ENCODE results near the gene ZNF423. TPM values are rescaled to one million over a fixed set of nuclear protein-coding genes. Genes with fewer than 3 reads are reported as not detected.
"Not testable (repeated sequence)": the region's sequence is repeated elsewhere in the genome, so short reads cannot be mapped to it uniquely, and the experiment has no call there.

The ZNF423 gene
- total RNA-seq, 1 experiment from 2014 or later = 0.20 TPM

DNA sequence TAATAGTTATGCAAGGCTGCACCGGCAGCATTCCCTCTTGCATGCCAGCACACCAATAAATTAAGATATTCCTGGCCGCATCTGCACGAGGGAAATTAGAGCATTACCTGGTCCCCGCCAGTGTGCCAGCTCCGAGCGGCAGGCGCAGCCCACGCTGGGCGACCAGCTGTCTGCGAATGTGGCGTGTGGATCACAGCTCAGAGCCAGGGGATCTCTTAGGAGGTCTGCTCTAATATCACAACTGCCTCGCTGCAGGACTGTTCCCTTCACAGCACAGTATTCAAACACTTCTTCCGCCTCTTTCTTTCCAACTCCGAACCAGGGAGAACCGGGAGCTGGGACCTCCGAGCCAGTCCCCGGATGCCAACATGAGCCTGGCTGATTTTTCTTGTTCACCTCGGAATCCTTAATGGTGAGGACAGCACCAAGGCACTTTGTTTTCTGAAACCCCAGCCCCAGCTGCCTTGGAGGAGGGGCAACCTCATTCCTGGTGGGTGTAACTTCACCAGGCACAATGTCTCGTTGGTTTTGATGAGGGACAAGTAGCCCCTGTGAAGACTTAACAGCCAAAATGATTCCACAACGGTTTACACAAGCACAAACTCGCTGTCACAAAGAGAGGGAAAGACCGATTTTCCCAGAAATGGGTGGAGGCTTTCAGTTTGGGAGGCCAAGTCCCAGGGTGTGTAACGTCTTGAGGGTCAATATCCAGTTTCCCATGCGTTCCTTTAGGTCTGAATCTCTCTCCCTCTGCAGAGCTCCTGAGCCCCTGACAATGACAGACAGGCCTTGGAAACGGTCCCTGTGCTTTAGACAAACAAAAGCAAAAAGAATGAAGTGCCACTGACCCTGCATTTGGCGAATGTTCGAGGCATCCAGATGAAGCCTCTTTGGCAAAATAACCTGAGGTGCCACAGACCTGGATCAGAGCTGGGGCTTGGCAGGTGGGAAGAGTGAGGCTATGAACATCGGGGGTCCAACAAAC is 269.2 kb downstream of the ZNF423 start:
- no peak for DNase-seq (ENCODE audit: low read depth)

DNA sequence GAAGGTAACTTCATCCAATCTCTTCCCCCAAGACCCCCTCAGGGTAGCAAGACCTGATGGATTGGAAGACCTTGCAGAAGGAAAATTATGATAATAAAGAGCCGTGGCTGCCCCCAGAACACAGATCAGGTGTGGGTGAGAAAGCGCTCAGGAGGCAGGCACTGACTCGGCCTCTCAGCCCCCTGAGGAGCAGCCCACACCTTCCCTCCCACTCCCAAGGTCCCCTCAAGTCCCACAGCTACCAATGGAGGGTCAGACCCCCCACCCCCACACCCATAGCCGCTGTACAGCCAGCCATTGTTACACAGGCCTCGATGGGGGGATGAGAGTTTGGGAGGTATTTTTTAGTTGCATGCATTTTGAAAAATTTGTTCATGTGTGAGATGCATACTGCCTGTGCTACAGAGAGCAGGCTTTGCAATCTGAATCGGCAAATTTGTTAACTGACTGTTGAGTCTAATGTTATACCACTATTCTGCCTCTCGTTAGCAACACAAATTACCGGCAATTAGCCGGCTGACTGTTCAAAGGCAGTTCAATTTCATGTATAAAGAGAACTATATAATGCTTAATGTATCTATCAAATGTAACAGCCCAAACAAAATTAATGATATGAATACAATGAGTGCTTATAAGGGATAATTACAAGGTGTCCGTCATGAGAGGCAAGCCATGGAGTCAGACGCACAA is 270.6 kb downstream of the ZNF423 start:
- no peak for DNase-seq (ENCODE audit: low read depth)

- DNase-seq (ENCODE audit: low read depth) = no peak
These were observed 272.0 kb downstream of the ZNF423 start for GRCh38 chr16:49583911-49584310.

DNA sequence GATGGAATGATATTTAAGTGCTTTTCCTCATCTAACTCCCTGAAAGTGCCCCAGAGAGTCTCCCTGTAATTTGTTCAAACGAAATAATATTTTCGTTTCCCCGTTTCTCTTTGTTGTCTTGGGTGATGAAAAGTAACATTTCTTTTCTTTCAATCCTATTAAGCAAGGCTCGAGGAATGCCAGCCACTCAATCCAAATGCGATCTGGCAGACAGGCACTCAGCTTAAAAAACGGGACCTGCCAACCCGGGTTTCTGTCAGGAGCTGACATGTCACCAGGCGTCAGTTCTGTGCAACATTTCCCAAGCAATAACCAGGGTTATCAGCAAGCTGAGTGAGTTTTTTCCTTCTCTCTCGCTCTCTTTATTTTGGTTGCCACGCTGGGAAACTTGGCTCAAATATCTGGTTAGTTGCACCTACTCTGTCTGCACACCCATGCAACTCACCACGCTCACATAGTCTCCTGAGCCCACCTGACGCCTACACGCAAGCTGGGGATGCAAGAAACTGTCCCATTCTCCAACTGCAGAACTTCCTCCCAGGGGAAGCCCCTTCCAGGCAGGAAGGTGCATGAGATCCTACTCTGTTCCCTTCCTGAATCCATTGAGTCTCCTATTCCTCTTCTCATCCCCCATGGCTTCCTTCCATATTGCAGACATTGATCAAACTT is 274.1 kb downstream of the ZNF423 start:
- no peak for DNase-seq (ENCODE audit: low read depth)

DNA sequence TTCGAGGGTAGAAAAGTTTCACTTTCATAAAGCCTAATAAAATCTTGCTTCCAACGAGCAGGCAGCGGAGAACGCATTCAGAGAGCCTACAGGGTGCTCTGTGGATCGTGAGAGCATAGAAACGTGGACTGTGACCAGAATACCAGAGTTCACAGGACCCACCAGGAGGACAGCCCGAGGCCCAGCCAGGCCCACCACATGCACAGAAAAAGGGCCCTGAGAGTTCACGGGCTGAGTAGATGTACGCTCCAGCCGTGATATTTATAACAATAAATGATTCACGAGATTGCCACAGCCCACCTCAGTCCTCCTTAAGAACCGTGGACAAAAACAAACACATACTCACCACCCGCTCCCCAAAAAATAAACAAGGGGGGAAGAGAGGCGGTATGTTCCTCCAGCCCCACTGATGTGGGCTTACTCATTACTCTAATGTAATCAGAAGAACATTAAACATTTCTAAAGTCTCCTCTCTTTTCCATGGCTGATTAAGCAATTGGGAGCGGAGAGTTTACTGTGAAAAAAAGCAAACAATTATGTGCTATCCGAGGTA is 275.1 kb downstream of the ZNF423 start:
- DNase-seq (ENCODE audit: low read depth) = no peak

DNA sequence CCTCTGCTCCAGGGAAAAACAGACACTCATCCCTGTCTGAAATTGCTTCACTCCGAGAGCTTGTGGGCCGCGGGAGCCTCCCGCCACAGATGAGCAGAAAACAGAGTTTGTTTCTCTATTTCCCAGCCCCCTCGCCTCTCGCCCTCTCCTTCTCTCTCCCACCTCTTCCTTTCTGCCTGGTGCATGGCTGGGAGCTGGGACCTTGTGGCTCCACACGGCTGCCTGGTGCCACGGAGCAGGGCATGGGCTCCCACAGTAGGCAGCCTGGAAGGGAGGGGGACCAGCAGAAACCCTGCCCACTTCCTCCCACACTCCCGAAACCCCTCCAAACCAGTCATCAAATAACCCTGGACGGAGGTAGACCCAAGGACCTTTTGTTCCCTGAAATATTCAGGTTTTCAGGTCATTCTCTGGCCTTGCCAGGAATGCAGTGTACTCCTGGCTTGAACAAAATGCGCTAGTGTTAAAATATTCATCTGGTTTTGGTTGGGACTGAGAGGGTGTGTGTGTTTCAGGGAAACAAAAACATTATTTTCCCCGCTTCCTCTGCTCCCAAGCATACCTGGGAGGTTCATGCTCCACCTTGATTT is 277.4 kb downstream of the ZNF423 start:
- no peak for DNase-seq (ENCODE audit: low read depth)

DNA sequence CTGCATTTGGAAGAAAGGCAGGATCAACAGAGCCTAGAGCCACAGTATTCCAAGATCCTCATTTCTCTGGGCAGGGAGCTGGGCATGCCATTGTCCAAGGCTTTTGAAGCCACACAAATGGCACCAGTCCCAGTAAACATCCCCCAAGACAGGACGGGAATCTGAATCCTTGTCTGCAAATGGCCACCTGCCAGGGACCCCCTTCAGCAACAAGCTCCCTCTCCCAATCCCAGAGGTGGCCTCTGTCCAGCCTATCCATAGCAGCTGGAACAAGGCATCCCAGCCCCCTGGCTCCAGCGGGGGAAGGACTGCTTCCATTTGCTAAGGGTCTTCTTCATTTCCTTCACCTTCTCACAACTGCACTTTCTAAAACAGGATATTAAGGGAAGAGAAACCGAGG is 277.9 kb downstream of the ZNF423 start:
- no peak for DNase-seq (ENCODE audit: low read depth)

DNA sequence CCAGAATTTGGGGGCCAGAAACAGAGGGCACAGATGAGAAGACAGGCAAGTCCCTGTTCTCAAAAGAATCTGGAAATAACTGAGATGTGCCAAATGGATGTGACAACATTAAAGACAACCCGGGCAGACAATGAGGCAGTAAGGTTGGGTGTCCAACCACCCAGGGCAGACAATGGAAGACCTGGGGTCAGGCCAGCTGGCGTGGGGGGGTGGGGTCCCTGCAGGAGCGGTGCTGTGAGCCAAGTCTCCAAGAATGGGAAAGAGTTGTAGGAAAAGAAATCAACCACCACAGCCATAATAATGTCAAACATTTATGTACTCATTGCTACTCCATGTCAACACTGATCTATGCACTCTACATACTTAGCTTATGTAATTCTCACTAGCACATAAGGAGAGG is 279.0 kb downstream of the ZNF423 start:
- DNase-seq (ENCODE audit: low read depth) = no peak

DNA sequence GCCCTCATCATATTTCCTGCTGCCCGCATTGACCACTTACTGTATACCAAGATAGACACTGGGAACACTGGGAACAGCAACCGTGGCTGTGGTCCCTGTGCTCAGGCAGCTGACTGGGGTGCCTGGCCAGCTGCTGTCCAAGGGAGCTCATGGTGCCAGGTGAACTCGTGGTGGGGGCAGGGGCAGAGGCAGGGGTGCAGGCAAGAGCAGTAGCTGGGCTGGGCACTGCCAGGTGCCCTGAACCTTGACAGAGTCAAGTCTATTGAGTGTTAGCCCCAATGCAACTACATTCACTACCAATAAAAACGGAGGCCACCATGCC is 279.8 kb downstream of the ZNF423 start:
- no peak for DNase-seq (ENCODE audit: low read depth)

GRCh38 chr16:49575346-49576172 is 280.4 kb downstream of the ZNF423 start:
- no peak for DNase-seq (ENCODE audit: low read depth)

GRCh38 chr16:49574826-49575225 is 281.1 kb downstream of the ZNF423 start:
- no peak for DNase-seq (ENCODE audit: low read depth)

DNA sequence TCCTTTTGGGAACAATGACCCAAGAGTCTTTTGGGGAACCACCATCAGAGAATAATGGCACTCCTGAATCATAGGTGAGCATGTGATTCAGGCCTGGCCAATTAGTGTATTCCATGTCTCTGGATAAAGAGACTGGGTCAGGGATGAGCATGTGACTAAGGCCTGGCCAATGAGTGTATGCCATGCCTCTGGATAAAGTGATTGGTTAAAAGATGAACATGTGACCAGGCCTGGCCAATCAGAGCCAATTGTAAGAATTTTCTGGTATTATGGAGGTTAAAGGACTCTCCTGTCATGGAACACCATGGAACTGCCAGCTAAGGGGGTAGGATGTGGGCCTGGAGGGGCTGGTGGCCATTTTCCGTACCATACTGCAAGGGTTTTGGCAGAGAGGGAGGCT is 288.0 kb downstream of the ZNF423 start:
- DNase-seq (ENCODE audit: low read depth) = no peak

DNA sequence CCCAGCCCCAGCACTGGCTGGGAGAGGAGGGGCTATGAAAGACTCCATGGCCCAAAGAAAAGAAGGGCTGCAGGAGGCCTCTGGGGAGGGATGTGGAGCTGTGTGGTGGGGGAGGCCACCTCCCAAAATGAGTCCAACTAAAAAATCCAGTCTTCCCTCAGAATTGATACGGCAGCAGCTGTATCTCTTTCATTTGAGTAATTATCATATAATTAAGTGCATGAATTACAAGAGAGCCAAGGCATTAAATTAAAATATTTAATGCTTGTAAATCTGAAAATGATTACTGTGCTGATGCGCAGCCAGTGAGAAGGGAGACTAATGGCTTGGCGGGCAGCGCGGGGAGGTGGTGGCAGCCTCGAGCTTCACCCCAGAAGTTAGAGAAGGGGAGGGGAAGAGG is 289.5 kb downstream of the ZNF423 start:
- DNase-seq (ENCODE audit: low read depth) = no peak

DNA sequence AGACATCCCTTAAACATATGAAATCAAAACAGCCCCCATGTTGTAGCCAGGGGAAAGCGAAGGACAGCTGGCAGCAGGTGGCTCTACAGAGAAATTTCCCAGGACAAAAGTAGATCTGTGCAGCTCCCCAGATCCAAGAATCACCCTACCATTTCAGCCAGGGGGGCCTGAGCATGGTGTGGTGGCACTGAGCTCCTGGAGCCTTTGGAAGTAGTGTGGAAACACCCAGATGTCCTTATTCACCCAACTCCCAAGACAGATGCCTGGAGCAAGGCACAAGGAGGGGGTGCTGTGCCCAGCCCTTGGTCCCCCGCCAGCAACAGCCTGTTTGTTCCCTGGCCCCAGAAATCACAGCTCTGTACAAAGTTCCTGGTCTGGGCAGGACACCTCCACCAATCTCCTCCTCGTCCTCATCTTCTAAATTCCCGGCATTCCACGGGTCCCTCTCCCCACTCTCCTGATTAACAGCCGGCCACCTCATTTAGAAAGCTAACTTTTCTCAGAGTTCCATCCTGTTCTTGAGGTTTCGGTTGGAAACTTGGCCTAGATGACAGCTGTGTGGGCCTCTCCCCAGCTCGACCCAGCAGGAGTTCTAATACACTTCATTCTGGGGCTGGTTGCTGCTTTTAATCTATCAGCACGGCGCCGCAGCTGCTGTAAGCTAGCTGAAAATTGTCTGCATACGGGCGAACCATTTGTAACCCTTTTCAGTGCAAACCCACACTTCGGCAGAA is 291.2 kb downstream of the ZNF423 start:
- DNase-seq (ENCODE audit: low read depth) = no peak

GRCh38 chr16:49563666-49564065 is 292.2 kb downstream of the ZNF423 start:
- DNase-seq (ENCODE audit: low read depth) = no peak

GRCh38 chr16:49562894-49563293 is 293.0 kb downstream of the ZNF423 start:
- not testable (repeated sequence) for DNase-seq (ENCODE audit: low read depth)

DNA sequence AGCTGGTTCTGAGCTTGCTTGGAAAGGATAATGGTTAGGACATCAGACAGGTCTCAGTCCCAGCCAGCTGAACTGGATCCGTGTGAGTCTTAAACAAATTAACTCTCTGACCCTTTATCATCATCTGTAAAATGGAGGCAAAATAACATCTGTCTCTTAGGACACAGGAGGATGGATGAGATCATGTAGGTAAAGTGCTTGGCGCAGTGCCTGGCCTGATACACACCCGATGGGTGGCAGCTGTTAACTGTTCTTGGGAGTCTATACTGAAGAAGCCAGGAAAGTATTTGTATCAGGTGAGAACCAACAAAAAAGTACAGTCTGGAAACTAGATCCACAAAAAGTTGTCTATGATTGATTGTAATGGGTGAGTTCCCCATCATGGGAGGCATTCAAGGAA is 293.7 kb downstream of the ZNF423 start:
- DNase-seq (ENCODE audit: low read depth) = no peak

GRCh38 chr16:49560004-49560830 is 295.7 kb downstream of the ZNF423 start:
- DNase-seq (ENCODE audit: low read depth) = no peak

DNA sequence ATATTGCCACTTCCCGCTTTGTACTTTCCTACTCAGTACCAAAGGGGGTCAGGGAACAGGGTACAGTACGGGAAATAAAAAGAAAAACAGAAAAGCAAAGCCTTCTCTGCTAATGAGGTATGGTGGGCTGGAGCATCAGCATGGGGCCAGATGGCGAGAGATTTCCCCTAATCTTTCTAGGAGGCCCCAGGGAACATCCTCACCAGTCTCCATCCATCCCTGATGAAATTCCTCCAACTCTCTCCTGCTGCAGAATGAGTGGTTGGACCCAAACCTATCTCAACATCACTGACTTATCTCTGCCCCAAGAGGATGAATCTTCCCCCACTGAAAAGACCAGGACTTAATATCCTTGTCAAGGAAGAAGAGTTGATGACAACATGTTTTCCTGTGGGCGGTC is 296.7 kb downstream of the ZNF423 start:
- DNase-seq (ENCODE audit: low read depth) = no peak

All from M059J (cell line).